GM23338 (cell line): ENCODE measurements around the gene KIAA0513. TPM values are rescaled to one million over a fixed set of nuclear protein-coding genes. Genes with fewer than 3 reads are reported as not detected.

ENCODE experiments used
- ATAC-seq: fragments of 200-7000 bp; cut with Tn5 transposase; 3 replicates; pipeline ENCODE4 v1.9.1; 2020
- DNase-seq: peaks from one replicate; pipeline ENCODE4 v3.0.0-alpha.2; 2015; ENCODE audit warnings: low spot score
- H2AFZ ChIP-seq: fragments of 200-600 bp; sonication (generic); 2 replicates; pipeline ENCODE4 v1.8.0; 2016; ENCODE audit warnings: antibody characterized with exemption, mild to moderate bottlenecking, moderate library complexity
- H3F3A ChIP-seq: fragments of 200-600 bp; sonication (generic); replicated peaks from 2 replicates; pipeline ENCODE4 v1.8.0; 2017; ENCODE audit warnings: antibody characterized with exemption, mixed run types, low read depth
- H3K27ac ChIP-seq: fragments of 200-600 bp; sonication (generic); 2 replicates; pipeline ENCODE4 v1.6.1; 2016; ENCODE audit warnings: low read depth
- H3K27me3 ChIP-seq: fragments of 200-600 bp; sonication (generic); 2 replicates; pipeline ENCODE4 v1.8.0; 2016; ENCODE audit warnings: mild to moderate bottlenecking, mixed run types, moderate library complexity; ENCODE audit not compliant: insufficient read depth
- H3K36me3 ChIP-seq: fragments of 200-600 bp; sonication (generic); 2 replicates; pipeline ENCODE4 v1.8.0; 2016; ENCODE audit warnings: mild to moderate bottlenecking; ENCODE audit not compliant: insufficient read depth
- H3K4me1 ChIP-seq: fragments of 200-600 bp; sonication (generic); 2 replicates; pipeline ENCODE4 v1.8.0; 2016; ENCODE audit warnings: mild to moderate bottlenecking, moderate library complexity; ENCODE audit not compliant: insufficient read depth
- H3K4me2 ChIP-seq: fragments of 200-600 bp; sonication (generic); 2 replicates; pipeline ENCODE4 v1.7.1; 2017; ENCODE audit warnings: mixed run types
- H3K4me3 ChIP-seq: fragments of 200-600 bp; sonication (generic); 2 replicates; pipeline ENCODE4 v1.6.1; 2016; ENCODE audit warnings: mixed run types
- H3K79me2 ChIP-seq: fragments of 200-600 bp; sonication (generic); replicated peaks from 2 replicates; pipeline ENCODE4 v1.8.0; 2017; ENCODE audit warnings: mild to moderate bottlenecking; ENCODE audit not compliant: insufficient read depth
- H3K9me2 ChIP-seq: fragments of 200-600 bp; sonication (generic); 2 replicates; pipeline ENCODE4 v1.8.0; 2017; ENCODE audit not compliant: insufficient read depth
- H4K20me1 ChIP-seq: fragments of 200-600 bp; sonication (generic); replicated peaks from 2 replicates; pipeline ENCODE4 v1.8.0; 2017; ENCODE audit warnings: mild to moderate bottlenecking; ENCODE audit not compliant: insufficient read depth
- H3K27ac Mint-ChIP-seq: 2 replicates; pipeline ENCODE4 v1.8.0; 2020; ENCODE audit warnings: inconsistent platforms, mild to moderate bottlenecking, moderate library complexity, mixed read lengths
- H3K27me3 Mint-ChIP-seq: 3 replicates; pipeline ENCODE4 v1.8.0; 2022; ENCODE audit warnings: low read depth, mild to moderate bottlenecking, moderate library complexity, mixed read lengths, inconsistent platforms; ENCODE audit not compliant: insufficient read depth, poor library complexity
- H3K36me3 Mint-ChIP-seq: 3 replicates; pipeline ENCODE4 v1.8.0; 2021; ENCODE audit warnings: low read depth, mild to moderate bottlenecking, inconsistent platforms, moderate library complexity, mixed read lengths
- H3K4me1 Mint-ChIP-seq: 3 replicates; pipeline ENCODE4 v1.8.0; 2020; ENCODE audit warnings: mild to moderate bottlenecking, inconsistent platforms, mixed read lengths
- H3K4me3 Mint-ChIP-seq: 3 replicates; pipeline ENCODE4 v1.8.0; 2021; ENCODE audit warnings: moderate library complexity, mild to moderate bottlenecking, inconsistent platforms, mixed read lengths
- H3K9me3 Mint-ChIP-seq: 3 replicates; pipeline ENCODE4 v1.8.0; 2020; ENCODE audit warnings: moderate library complexity, mild to moderate bottlenecking, inconsistent platforms, mixed read lengths
- CTCF ChIP-seq, 2 experiments: fragments of 200-600 bp in 1 of 2; sonication (generic) in 1 of 2; conservative IDR thresholded peaks; 2 replicates each; pipeline versions ENCODE4 v1.5.1 to v1.6.1; 2016 to 2017; ENCODE audit warnings: antibody characterized with exemption in 2 of 2, low read depth in 2 of 2, mild to moderate bottlenecking in 2 of 2, moderate library complexity in 1 of 2
- ETS1 ChIP-seq: IDR thresholded peaks from 2 replicates; pipeline ENCODE4 v1.6.1; 2016; ENCODE audit warnings: antibody characterized with exemption
- EZH2phosphoT487 ChIP-seq: fragments of 200-600 bp; sonication (generic); IDR thresholded peaks from one replicate; pipeline ENCODE4 v1.8.1; 2018; ENCODE audit warnings: antibody characterized with exemption; ENCODE audit not compliant: unreplicated experiment
- JUNB ChIP-seq: IDR thresholded peaks from one replicate; pipeline ENCODE4 v1.6.1; 2016; ENCODE audit warnings: antibody characterized with exemption; ENCODE audit not compliant: unreplicated experiment
- NANOG ChIP-seq: IDR thresholded peaks from 2 replicates; pipeline ENCODE4 v1.6.1; 2016; ENCODE audit warnings: antibody characterized with exemption, borderline replicate concordance
- STAT1 ChIP-seq: IDR thresholded peaks from one replicate; pipeline ENCODE4 v1.6.1; 2016; ENCODE audit warnings: antibody characterized with exemption; ENCODE audit not compliant: unreplicated experiment
- ZNF114 ChIP-seq: fragments of 250-450 bp; sonication (Bioruptor Pico); IDR thresholded peaks from 2 replicates; pipeline ENCODE4 v1.5.0; 2020; ENCODE audit warnings: mild to moderate bottlenecking, moderate library complexity
- ZNF331 ChIP-seq: fragments of 250-450 bp; sonication (Bioruptor Pico); IDR thresholded peaks from 2 replicates; pipeline ENCODE4 v1.5.0; 2020; ENCODE audit warnings: low read depth, mild to moderate bottlenecking, moderate library complexity
- polyA plus RNA-seq: library from polyadenylated mRNA; unstranded; fragments of >200 nt; fragmentation: Nextera tagmentation; extraction: Ambion mirVana; gene quantifications from 2 replicates; pipeline ENCODE4 v1.2.1, GENCODE V29; 2016
- total RNA-seq: library from RNA; depleted of rRNA; stranded (reverse); fragments of >200 nt; shearing (Covaris generic); gene quantifications from 2 replicates; pipeline ENCODE4 v1.2.3, GENCODE V29; 2014

KIAA0513 gene
- total and polyA plus RNA-seq, 2 experiments from 2014 or later, result 2.1 to 8.7 TPM

GRCh38 chr16:85137323-85138072 is 109.9 kb downstream of the KIAA0513 start (continued):
- TF ChIP-seq ZNF114 (CRISPR knock-in tag), result no peak
- TF ChIP-seq NANOG, result no peak

- no peaks in the 10 kb centered on the region for H4K20me1 ChIP-seq
- no peaks in the 10 kb centered on the region for H3K27me3 ChIP-seq
- peaks cover 7% of the 10 kb centered on the region; the same call in 1 of the 2 replicates for H3K4me1 ChIP-seq
- Mint-ChIP-seq H3K36me3 (no peaks in the 10 kb centered on the region), H3K27me3 (peaks cover 26% of the 10 kb centered on the region), H3K4me1 (peaks cover 26% of the 10 kb centered on the region), H3K27ac (no peak overlapping the region), H3K9me3 (peaks cover 2% of the 10 kb centered on the region; the same call in 2 of the 3 replicates), H3K4me3 (no peak overlapping the region)
- no peak overlapping the region for H3K4me3 ChIP-seq
- no peak for ATAC-seq
- H3K79me2 ChIP-seq, result no peaks in the 10 kb centered on the region
- H3K9me2 ChIP-seq, result no peaks in the 10 kb centered on the region
- H3K36me3 ChIP-seq, result no peaks in the 10 kb centered on the region
- no peak for DNase-seq
- no peak overlapping the region for H2AFZ ChIP-seq
- no peak overlapping the region for H3K27ac ChIP-seq
- no peak overlapping the region for H3K4me2 ChIP-seq
- H3F3A ChIP-seq, result no peaks in the 10 kb centered on the region
- TF ChIP-seq EZH2phosphoT487 (no peak), ZNF331 (no peak), JUNB (no peak), STAT1 (no peak), ETS1 (no peak), ZNF114 (CRISPR knock-in tag) (no peak), CTCF (conservative IDR thresholded peaks at IDR 0.05; ENCODE audit: low read depth in 2 of 2) (no peak)
Observed at GRCh38 chr16:85138073-85138824, 110.7 kb downstream of the KIAA0513 start.
